AG09309 (cell line): ENCODE measurements around the gene TTC6.

Experiments used
- DNase-seq: peaks from one replicate; pipeline ENCODE4 v3.0.0-alpha.2; 2010; ENCODE audit warnings: low read depth
- H3K4me3 ChIP-seq: 2 replicates; pipeline ENCODE4 v1.5.1; 2011; ENCODE audit warnings: mild to moderate bottlenecking, low read depth, low read length, moderate library complexity; ENCODE audit not compliant: control insufficient read depth
- TF ChIP-seq, protein P1 (sequence below): IDR thresholded peaks from 2 replicates; pipeline ENCODE4 v1.5.1; 2011; ENCODE audit warnings: mild to moderate bottlenecking, low read depth, low read length, inconsistent platforms; ENCODE audit not compliant: insufficient read depth, control insufficient read depth; ENCODE audit errors: missing control alignments

Gene TTC6

GRCh38 chr14:37623971-37624370 is 28.5 kb downstream of the TTC6 start:
- H3K4me3 ChIP-seq, result no peak overlapping the region
- no peak for DNase-seq
- TF ChIP-seq, protein P1, sequence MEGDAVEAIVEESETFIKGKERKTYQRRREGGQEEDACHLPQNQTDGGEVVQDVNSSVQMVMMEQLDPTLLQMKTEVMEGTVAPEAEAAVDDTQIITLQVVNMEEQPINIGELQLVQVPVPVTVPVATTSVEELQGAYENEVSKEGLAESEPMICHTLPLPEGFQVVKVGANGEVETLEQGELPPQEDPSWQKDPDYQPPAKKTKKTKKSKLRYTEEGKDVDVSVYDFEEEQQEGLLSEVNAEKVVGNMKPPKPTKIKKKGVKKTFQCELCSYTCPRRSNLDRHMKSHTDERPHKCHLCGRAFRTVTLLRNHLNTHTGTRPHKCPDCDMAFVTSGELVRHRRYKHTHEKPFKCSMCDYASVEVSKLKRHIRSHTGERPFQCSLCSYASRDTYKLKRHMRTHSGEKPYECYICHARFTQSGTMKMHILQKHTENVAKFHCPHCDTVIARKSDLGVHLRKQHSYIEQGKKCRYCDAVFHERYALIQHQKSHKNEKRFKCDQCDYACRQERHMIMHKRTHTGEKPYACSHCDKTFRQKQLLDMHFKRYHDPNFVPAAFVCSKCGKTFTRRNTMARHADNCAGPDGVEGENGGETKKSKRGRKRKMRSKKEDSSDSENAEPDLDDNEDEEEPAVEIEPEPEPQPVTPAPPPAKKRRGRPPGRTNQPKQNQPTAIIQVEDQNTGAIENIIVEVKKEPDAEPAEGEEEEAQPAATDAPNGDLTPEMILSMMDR, result no peak

GRCh38 chr14:37625597-37626595 is 30.5 kb downstream of the TTC6 start:
- DNase-seq, result no peak
- TF ChIP-seq, protein P1, result no peak
- no peak overlapping the region for H3K4me3 ChIP-seq

GRCh38 chr14:37637341-37637740 is 41.9 kb downstream of the TTC6 start:
- no peak overlapping the region for H3K4me3 ChIP-seq
- no peak for DNase-seq
- TF ChIP-seq, protein P1, result no peak

DNA sequence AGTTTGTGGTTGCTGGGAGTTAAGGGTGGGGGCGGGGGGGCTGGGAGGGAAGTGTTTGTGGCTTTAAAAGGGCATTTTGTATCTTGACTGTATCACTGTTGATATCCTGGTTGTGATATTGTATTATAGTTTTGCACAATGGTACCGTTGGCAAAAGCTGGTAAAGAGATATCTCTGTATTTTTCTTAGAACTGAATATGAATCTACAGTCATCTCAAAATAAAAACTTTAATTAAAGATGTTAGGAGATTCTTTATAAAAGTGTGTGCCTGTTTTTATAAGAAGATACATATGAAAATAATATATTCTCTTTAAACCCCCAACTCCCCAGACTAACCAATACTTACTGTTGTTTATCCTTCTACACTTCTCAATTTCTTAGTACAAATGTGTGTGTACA is 43.2 kb downstream of the TTC6 start:
- no peak for DNase-seq
- no peak overlapping the region for H3K4me3 ChIP-seq
- TF ChIP-seq, protein P1, result no peak

- DNase-seq, result no peak
- TF ChIP-seq, protein P1, result no peak
- H3K4me3 ChIP-seq, result no peak overlapping the region
These were observed 45.7 kb downstream of the TTC6 start for GRCh38 chr14:37641117-37641516.

- no peak for DNase-seq
- H3K4me3 ChIP-seq, result no peak overlapping the region
- TF ChIP-seq, protein P1, result no peak
These were observed 46.7 kb downstream of the TTC6 start for GRCh38 chr14:37642125-37642524.
